HepG2 (cell line): Measurements from ENCODE around the gene DYNC1LI2. TPM values are rescaled to one million over a fixed set of nuclear protein-coding genes. Genes with fewer than 3 reads are reported as not detected.

ENCODE experiments used
- NBN ChIP-seq: fragments of 450-650 bp; conservative IDR thresholded peaks from 2 replicates; pipeline ENCODE4 v1.6.1; 2017
- TBL1XR1 ChIP-seq: fragments of 150-350 bp; IDR thresholded peaks from 2 replicates; pipeline ENCODE4 v1.6.1; 2014; ENCODE audit warnings: borderline replicate concordance, low read length; ENCODE audit not compliant: partially characterized antibody
- THAP11 ChIP-seq: IDR thresholded peaks from 2 replicates; pipeline ENCODE4 v1.6.1; 2016; ENCODE audit warnings: missing biosample characterization, missing genetic modification reagents
- ZNF138 ChIP-seq: sonication (generic); formaldehyde crosslinking; IDR thresholded peaks from 2 replicates; pipeline ENCODE4 v1.5.0; 2020; ENCODE audit warnings: mild to moderate bottlenecking, low read depth, missing genetic modification reagents
- ZNF232 ChIP-seq: sonication (generic); formaldehyde crosslinking; IDR thresholded peaks from 2 replicates; pipeline ENCODE4 v1.4.0; 2020; ENCODE audit warnings: missing genetic modification reagents, borderline replicate concordance
- ZNF296 ChIP-seq: sonication (generic); formaldehyde crosslinking; conservative IDR thresholded peaks from 2 replicates; pipeline ENCODE4 v1.5.0; 2020; ENCODE audit warnings: mild to moderate bottlenecking, missing genetic modification reagents
- ZNF337 ChIP-seq: sonication (generic); formaldehyde crosslinking; IDR thresholded peaks from 2 replicates; pipeline ENCODE4 v1.5.1; 2020; ENCODE audit warnings: missing genetic modification reagents, low read depth, mild to moderate bottlenecking, borderline replicate concordance
- ZNF432 ChIP-seq: sonication (generic); formaldehyde crosslinking; IDR thresholded peaks from 2 replicates; pipeline ENCODE4 v1.5.0; 2020; ENCODE audit warnings: missing genetic modification reagents, mild to moderate bottlenecking, borderline replicate concordance
- ZNF547 ChIP-seq: sonication (generic); formaldehyde crosslinking; IDR thresholded peaks from 2 replicates; pipeline ENCODE4 v1.5.1; 2020; ENCODE audit warnings: mild to moderate bottlenecking, missing genetic modification reagents
- ZNF607 ChIP-seq: sonication (generic); formaldehyde crosslinking; IDR thresholded peaks from 2 replicates; pipeline ENCODE4 v1.5.1; 2020; ENCODE audit warnings: missing genetic modification reagents, mild to moderate bottlenecking, borderline replicate concordance
- ZNF776 ChIP-seq: sonication (generic); formaldehyde crosslinking; IDR thresholded peaks from 2 replicates; pipeline ENCODE4 v1.4.0; 2020; ENCODE audit warnings: mild to moderate bottlenecking, missing genetic modification reagents
- polyA plus RNA-seq, 8 experiments: library from polyadenylated mRNA; depleted of rRNA in 3 of 8; stranded (reverse) in 7 of 8; unstranded in 1 of 8; fragments of >200 nt; fragmentation: Illumina TruSeq in 4 of 8; extraction: Trizol in 4 of 8; gene quantifications; 2 replicates each; pipeline versions ENCODE4 v1.2.1 to v1.2.3, GENCODE V29; 2011 to 2016; ENCODE audit warnings: low read depth in 4 of 8, missing spikeins in 1 of 8, mixed read lengths in 1 of 8; ENCODE audit not compliant: insufficient read depth in 1 of 8
- total RNA-seq, 5 experiments: library from RNA; depleted of rRNA; stranded (reverse); fragments of >200 nt; fragmentation: Illumina TruSeq; extraction: Trizol; gene quantifications; 2 replicates each; pipeline ENCODE4 v1.2.3, GENCODE V29; 2016; ENCODE audit warnings: low read depth in 1 of 5
- TF ChIP-seq, protein P1 (sequence below): sonication (generic); formaldehyde crosslinking; IDR thresholded peaks from 2 replicates; pipeline ENCODE4 v1.4.0; 2020; ENCODE audit warnings: missing genetic modification reagents, borderline replicate concordance
- TF ChIP-seq, protein P2 (sequence below): sonication (generic); formaldehyde crosslinking; IDR thresholded peaks from 2 replicates; pipeline ENCODE4 v1.4.0; 2020; ENCODE audit warnings: mild to moderate bottlenecking, missing genetic modification reagents
- TF ChIP-seq, protein P3 (sequence below): sonication (generic); formaldehyde crosslinking; IDR thresholded peaks from 2 replicates; pipeline ENCODE4 v1.4.0; 2020; ENCODE audit warnings: mild to moderate bottlenecking, missing genetic modification reagents
- TF ChIP-seq, protein P4 (sequence below): sonication (generic); formaldehyde crosslinking; IDR thresholded peaks from 2 replicates; pipeline ENCODE4 v1.5.0; 2020; ENCODE audit warnings: mild to moderate bottlenecking, missing genetic modification reagents, borderline replicate concordance
- TF ChIP-seq, protein P5 (sequence below): sonication (generic); formaldehyde crosslinking; IDR thresholded peaks from 2 replicates; pipeline ENCODE4 v1.4.0; 2020; ENCODE audit warnings: mild to moderate bottlenecking, low read depth, missing genetic modification reagents

Gene DYNC1LI2
- total and polyA plus RNA-seq, 2 of the 13 experiments (the other 11 are each of a cell fraction or from before 2014, with no cell fraction given), result 65.5 to 135 TPM

DNA sequence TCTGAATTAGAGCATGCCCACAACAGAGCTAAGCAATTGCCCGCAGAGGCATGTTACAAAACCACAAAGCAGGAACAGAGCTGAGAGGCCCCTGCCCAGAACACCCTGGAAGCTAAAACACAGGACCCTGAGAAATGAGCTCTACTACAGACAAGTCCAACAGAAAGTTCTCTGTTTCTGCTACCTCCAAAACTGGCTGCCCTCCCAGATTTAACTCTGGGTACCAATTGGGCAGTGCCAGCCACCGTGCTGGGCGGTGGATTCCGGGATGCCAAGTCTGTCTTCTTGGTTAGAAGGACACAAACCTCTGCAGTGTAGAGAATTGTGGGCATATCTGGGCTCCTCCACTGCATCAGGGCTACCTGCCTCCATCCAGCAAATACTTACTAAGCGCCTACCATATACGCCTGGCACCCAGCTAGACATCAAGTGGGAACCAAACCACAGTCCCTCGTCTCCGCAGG lies 55.9 kb downstream of the DYNC1LI2 start (continued):
- TF ChIP-seq, protein P1, sequence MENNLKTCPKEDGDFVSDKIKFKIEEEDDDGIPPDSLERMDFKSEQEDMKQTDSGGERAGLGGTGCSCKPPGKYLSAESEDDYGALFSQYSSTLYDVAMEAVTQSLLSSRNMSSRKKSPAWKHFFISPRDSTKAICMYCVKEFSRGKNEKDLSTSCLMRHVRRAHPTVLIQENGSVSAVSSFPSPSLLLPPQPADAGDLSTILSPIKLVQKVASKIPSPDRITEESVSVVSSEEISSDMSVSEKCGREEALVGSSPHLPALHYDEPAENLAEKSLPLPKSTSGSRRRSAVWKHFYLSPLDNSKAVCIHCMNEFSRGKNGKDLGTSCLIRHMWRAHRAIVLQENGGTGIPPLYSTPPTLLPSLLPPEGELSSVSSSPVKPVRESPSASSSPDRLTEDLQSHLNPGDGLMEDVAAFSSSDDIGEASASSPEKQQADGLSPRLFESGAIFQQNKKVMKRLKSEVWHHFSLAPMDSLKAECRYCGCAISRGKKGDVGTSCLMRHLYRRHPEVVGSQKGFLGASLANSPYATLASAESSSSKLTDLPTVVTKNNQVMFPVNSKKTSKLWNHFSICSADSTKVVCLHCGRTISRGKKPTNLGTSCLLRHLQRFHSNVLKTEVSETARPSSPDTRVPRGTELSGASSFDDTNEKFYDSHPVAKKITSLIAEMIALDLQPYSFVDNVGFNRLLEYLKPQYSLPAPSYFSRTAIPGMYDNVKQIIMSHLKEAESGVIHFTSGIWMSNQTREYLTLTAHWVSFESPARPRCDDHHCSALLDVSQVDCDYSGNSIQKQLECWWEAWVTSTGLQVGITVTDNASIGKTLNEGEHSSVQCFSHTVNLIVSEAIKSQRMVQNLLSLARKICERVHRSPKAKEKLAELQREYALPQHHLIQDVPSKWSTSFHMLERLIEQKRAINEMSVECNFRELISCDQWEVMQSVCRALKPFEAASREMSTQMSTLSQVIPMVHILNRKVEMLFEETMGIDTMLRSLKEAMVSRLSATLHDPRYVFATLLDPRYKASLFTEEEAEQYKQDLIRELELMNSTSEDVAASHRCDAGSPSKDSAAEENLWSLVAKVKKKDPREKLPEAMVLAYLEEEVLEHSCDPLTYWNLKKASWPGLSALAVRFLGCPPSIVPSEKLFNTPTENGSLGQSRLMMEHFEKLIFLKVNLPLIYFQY (CRISPR knock-in tag), result no peak
- 0 out of 2 replicates have a peak, but pooled peaks have one; percentile 11 for TF ChIP-seq ZNF607
- 0 out of 2 replicates have a peak, but pooled peaks have one; percentile 51 for TF ChIP-seq ZNF232 (CRISPR knock-in tag)
- TF ChIP-seq ZNF547, result 0 out of 2 replicates have a peak, but pooled peaks have one; percentile 17
- TF ChIP-seq ZNF337, result no peak
- TF ChIP-seq, protein P2, sequence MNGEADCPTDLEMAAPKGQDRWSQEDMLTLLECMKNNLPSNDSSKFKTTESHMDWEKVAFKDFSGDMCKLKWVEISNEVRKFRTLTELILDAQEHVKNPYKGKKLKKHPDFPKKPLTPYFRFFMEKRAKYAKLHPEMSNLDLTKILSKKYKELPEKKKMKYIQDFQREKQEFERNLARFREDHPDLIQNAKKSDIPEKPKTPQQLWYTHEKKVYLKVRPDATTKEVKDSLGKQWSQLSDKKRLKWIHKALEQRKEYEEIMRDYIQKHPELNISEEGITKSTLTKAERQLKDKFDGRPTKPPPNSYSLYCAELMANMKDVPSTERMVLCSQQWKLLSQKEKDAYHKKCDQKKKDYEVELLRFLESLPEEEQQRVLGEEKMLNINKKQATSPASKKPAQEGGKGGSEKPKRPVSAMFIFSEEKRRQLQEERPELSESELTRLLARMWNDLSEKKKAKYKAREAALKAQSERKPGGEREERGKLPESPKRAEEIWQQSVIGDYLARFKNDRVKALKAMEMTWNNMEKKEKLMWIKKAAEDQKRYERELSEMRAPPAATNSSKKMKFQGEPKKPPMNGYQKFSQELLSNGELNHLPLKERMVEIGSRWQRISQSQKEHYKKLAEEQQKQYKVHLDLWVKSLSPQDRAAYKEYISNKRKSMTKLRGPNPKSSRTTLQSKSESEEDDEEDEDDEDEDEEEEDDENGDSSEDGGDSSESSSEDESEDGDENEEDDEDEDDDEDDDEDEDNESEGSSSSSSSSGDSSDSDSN (CRISPR knock-in tag), result 0 out of 2 replicates have a peak, but pooled peaks have one; percentile 35
- TF ChIP-seq, protein P3, sequence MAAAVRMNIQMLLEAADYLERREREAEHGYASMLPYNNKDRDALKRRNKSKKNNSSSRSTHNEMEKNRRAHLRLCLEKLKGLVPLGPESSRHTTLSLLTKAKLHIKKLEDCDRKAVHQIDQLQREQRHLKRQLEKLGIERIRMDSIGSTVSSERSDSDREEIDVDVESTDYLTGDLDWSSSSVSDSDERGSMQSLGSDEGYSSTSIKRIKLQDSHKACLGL, result no peak
- TF ChIP-seq, protein P4, sequence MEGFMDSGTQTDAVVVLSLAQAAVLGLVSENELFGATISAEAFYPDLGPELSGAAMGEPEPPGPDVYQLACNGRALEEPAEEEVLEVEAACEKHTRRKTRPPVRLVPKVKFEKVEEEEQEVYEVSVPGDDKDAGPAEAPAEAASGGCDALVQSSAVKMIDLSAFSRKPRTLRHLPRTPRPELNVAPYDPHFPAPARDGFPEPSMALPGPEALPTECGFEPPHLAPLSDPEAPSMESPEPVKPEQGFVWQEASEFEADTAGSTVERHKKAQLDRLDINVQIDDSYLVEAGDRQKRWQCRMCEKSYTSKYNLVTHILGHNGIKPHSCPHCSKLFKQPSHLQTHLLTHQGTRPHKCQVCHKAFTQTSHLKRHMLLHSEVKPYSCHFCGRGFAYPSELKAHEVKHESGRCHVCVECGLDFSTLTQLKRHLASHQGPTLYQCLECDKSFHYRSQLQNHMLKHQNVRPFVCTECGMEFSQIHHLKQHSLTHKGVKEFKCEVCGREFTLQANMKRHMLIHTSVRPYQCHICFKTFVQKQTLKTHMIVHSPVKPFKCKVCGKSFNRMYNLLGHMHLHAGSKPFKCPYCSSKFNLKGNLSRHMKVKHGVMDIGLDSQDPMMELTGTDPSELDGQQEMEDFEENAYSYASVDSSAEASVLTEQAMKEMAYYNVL (CRISPR knock-in tag), result peak; percentile 51; the same call in 1 of the 2 replicates
- no peak for TF ChIP-seq ZNF296 (CRISPR knock-in tag)
- no peak for TF ChIP-seq ZNF776 (CRISPR knock-in tag)
- TF ChIP-seq, protein P5, sequence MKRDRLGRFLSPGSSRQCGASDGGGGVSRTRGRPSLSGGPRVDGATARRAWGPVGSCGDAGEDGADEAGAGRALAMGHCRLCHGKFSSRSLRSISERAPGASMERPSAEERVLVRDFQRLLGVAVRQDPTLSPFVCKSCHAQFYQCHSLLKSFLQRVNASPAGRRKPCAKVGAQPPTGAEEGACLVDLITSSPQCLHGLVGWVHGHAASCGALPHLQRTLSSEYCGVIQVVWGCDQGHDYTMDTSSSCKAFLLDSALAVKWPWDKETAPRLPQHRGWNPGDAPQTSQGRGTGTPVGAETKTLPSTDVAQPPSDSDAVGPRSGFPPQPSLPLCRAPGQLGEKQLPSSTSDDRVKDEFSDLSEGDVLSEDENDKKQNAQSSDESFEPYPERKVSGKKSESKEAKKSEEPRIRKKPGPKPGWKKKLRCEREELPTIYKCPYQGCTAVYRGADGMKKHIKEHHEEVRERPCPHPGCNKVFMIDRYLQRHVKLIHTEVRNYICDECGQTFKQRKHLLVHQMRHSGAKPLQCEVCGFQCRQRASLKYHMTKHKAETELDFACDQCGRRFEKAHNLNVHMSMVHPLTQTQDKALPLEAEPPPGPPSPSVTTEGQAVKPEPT (CRISPR knock-in tag), result no peak
- no peak for TF ChIP-seq ZNF432 (CRISPR knock-in tag)
- TF ChIP-seq TBL1XR1, result no peak
- TF ChIP-seq ZNF138 (CRISPR knock-in tag), result no peak
- TF ChIP-seq NBN, result no peak
- no peak for TF ChIP-seq THAP11 (CRISPR knock-in tag)
